ENCODE data around the gene RBM15B.

DNA sequence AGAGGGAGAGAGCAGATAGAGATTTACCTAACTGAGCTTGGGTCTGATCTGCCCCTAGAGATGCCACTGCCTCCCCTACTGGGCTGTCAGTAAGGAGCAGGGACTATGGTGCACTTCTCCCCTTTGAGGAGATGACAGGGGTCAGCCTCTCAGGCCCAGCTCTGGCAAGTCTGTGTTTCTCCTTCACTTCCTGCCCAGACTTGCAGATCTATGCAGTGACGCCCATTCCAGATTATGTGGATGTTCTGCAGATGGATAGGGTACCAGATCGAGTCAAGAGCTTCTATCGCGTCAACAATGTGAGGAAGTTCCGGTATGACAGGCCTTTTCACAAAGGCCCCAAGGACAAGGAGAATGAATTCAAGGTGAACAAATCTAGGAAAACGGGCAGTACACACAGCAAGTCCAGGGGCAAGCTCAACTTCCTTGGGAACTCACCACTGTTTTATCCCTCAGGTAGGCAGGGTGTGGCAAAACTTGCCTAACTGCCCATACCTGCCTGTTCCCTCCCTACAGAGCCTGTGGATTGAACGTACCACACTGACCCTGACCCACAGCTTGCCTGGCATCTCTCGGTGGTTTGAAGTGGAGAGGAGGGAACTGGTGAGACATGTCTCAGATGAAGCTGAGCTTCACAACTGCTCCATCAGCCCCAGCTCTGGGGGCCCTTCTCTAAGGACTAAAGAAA, 35.0 kb upstream of the RBM15B start:
- TF ChIP-seq EZH2 (IDR thresholded peaks at IDR 0.05; ENCODE audit: low read length): no peak
- TF ChIP-seq, protein P1, sequence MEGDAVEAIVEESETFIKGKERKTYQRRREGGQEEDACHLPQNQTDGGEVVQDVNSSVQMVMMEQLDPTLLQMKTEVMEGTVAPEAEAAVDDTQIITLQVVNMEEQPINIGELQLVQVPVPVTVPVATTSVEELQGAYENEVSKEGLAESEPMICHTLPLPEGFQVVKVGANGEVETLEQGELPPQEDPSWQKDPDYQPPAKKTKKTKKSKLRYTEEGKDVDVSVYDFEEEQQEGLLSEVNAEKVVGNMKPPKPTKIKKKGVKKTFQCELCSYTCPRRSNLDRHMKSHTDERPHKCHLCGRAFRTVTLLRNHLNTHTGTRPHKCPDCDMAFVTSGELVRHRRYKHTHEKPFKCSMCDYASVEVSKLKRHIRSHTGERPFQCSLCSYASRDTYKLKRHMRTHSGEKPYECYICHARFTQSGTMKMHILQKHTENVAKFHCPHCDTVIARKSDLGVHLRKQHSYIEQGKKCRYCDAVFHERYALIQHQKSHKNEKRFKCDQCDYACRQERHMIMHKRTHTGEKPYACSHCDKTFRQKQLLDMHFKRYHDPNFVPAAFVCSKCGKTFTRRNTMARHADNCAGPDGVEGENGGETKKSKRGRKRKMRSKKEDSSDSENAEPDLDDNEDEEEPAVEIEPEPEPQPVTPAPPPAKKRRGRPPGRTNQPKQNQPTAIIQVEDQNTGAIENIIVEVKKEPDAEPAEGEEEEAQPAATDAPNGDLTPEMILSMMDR (optimal IDR thresholded peaks at IDR 0.05 in 1 of 3, IDR thresholded peaks at IDR 0.05 in 1 of 3, conservative IDR thresholded peaks at IDR 0.05 in 1 of 3; ENCODE audit: extremely low read depth in 1 of 3, insufficient read depth in 2 of 3, low read length in 3 of 3): no peak

All from keratinocyte (primary cell).